Aorta (tissue), 5 donors: ENCODE results near the gene TMC1. TPM values are rescaled to one million over a fixed set of nuclear protein-coding genes. Genes with fewer than 3 reads are reported as not detected.
A peak's percentile ranks its signal among the peaks of the same experiment; 100 is the strongest.
"Not testable (repeated sequence)": the region's sequence is repeated elsewhere in the genome, so short reads cannot be mapped to it uniquely, and the experiment has no call there.

Source experiments
- ATAC-seq: fragments of 200-7000 bp; cut with Tn5 transposase; one replicate; pipeline ENCODE4 v1.9.1; 2022; ENCODE audit warnings: moderate library complexity; ENCODE audit not compliant: low FRiP score
- DNase-seq, 2 donors: peaks; one replicate each; pipeline ENCODE4 v3.0.0-alpha.2; 2020
- H3K27ac ChIP-seq, 2 donors: one replicate each; pipeline ENCODE4 v1.5.1; 2013; ENCODE audit warnings: low read length in 2 of 2, mild to moderate bottlenecking in 2 of 2, moderate library complexity in 2 of 2, control low read depth in 1 of 2, inconsistent platforms in 1 of 2, low read depth in 1 of 2
- H3K27me3 ChIP-seq, 2 donors: one replicate each; pipeline ENCODE4 v1.6.1; 2013; ENCODE audit warnings: control low read depth in 1 of 2, low read length in 1 of 2, mild to moderate bottlenecking in 1 of 2, moderate library complexity in 1 of 2; ENCODE audit not compliant: insufficient read depth in 2 of 2, control insufficient read depth in 1 of 2
- H3K36me3 ChIP-seq, 2 donors: one replicate each; pipeline ENCODE4 v1.6.1; 2013; ENCODE audit warnings: control low read depth in 1 of 2, low read length in 1 of 2, mild to moderate bottlenecking in 1 of 2; ENCODE audit not compliant: insufficient read depth in 2 of 2, control insufficient read depth in 1 of 2
- H3K4me1 ChIP-seq, 2 donors: one replicate each; pipeline ENCODE4 v1.6.1; 2013; ENCODE audit warnings: low read length in 2 of 2, control low read depth in 1 of 2, mild to moderate bottlenecking in 1 of 2, moderate library complexity in 1 of 2; ENCODE audit not compliant: insufficient read depth in 2 of 2, control insufficient read depth in 1 of 2
- H3K4me3 ChIP-seq, 2 donors: one replicate each; pipeline ENCODE4 v1.5.1; 2013; ENCODE audit warnings: low read length in 2 of 2, control low read depth in 1 of 2, mild to moderate bottlenecking in 1 of 2
- H3K9me3 ChIP-seq: one replicate; pipeline ENCODE4 v1.6.1; 2013; ENCODE audit warnings: mild to moderate bottlenecking, low read length; ENCODE audit not compliant: control insufficient read depth
- WGBS, 2 donors: extraction: QIAGEN DNeasy Blood & Tissue Kit; methylation state at CpG; one replicate each; pipeline ENCODE4 v1.1.7; 2013; 5-methylcytosine and 5-hydroxymethylcytosine counted together
- intact Hi-C, 2 donors: fragments of 100-400 bp; cut with DNase I; formaldehyde crosslinking; loops; one replicate each; pipeline versions ENCODE4 v1.14.2 to v1.15.0; 2022
- polyA plus RNA-seq, 2 donors: library from polyadenylated mRNA; stranded (reverse); fragments of 200-250 nt; gene quantifications; one replicate each; pipeline ENCODE4 v1.2.3, GENCODE V29; 2013
- total RNA-seq, 2 donors: library from RNA; stranded (reverse); fragmentation: NEBNext Ultra II Directional; extraction: Animal tissue kit (Norgen Biotek cat#: 25700); gene quantifications; one replicate each; pipeline ENCODE4 v1.2.1, GENCODE V29; 2021
- donor health status: healthy with polysubstance abuse.
- donor health status: Bipolar disorder and iron deficiency.
- donor health status: DM: no; HTN: no; CAD: no.
- donor health status: DM: no; HTN: no; CAD: no.
- donor health status: DM: yes; HTN: yes; CAD: no.

The TMC1 gene
- total and polyA plus RNA-seq, 4 donors = 0.62 to 2.9 TPM; not detected in 2

GRCh38 chr9:72862788-72863187 is 341.4 kb downstream of the TMC1 start:
- H3K4me3 ChIP-seq, H3K27me3 ChIP-seq, DNase-seq, intact Hi-C loops, H3K9me3 ChIP-seq, H3K36me3 ChIP-seq, H3K4me1 ChIP-seq, ATAC-seq, H3K27ac ChIP-seq: not testable (repeated sequence)
- WGBS, 2 donors = 89 to 91% methylated on average over 7 of the region's 7 CpGs

- Histone ChIP-seq H3K27me3 (no peaks in the 10 kb centered on the region), H3K9me3 (no peaks in the 10 kb centered on the region), H3K4me1 (peaks cover 0 to under 1% of the 10 kb centered on the region in 2 donors), H3K36me3 (no peaks in the 10 kb centered on the region), H3K27ac (no peak overlapping the region), H3K4me3 (no peak overlapping the region)
- ATAC-seq (no peak), DNase-seq (no peak)
- 12 to 22% methylated on average over 4 of the region's 4 CpGs for WGBS, 2 donors
- intact Hi-C loops = no loop called here
Observed at GRCh38 chr9:72863456-72864094, 342.2 kb downstream of the TMC1 start.

GRCh38 chr9:72864327-72864726 is 342.9 kb downstream of the TMC1 start:
- intact Hi-C loops = no loop called here
- Histone ChIP-seq H3K36me3 (no peaks in the 10 kb centered on the region), H3K4me1 (no peaks in the 10 kb centered on the region), H3K9me3 (no peaks in the 10 kb centered on the region), H3K27ac (no peak overlapping the region), H3K4me3 (no peak overlapping the region), H3K27me3 (no peaks in the 10 kb centered on the region)
- ATAC-seq (no peak), DNase-seq (no peak)
- 95 to 97% methylated on average over 1 of the region's 1 CpG for WGBS, 2 donors

GRCh38 chr9:72871685-72872084 is 350.3 kb downstream of the TMC1 start:
- no peak for ATAC-seq
- 29% methylated on average over 3 of the region's 3 CpGs for WGBS, 2 donors
- Histone ChIP-seq H3K36me3 (no peaks in the 10 kb centered on the region), H3K27me3 (no peaks in the 10 kb centered on the region), H3K4me1 (no peaks in the 10 kb centered on the region), H3K4me3 (no peak overlapping the region), H3K9me3 (no peaks in the 10 kb centered on the region), H3K27ac (no peak overlapping the region)
- intact Hi-C loops = loop anchor here (5.0 to 10.0 kb wide), 2 partner anchors 73 to 151 kb away; no protein-coding TSS in a partner anchor
- no peak for DNase-seq

- Histone ChIP-seq H3K36me3 (no peaks in the 10 kb centered on the region), H3K4me1 (no peaks in the 10 kb centered on the region), H3K27ac (no peak overlapping the region), H3K9me3 (no peaks in the 10 kb centered on the region), H3K27me3 (no peaks in the 10 kb centered on the region), H3K4me3 (no peak overlapping the region)
- ATAC-seq (no peak), DNase-seq (no peak)
- intact Hi-C loops = loop anchor here (5.0 to 10.0 kb wide), 2 partner anchors 72 to 150 kb away; no protein-coding TSS in a partner anchor
- WGBS, 2 donors = 27 to 48% methylated on average over 2 of the region's 2 CpGs
Observed at GRCh38 chr9:72872718-72873117, 351.3 kb downstream of the TMC1 start.

- 4% methylated on average over 1 of the region's 1 CpG for WGBS, 2 donors
- Histone ChIP-seq H3K4me1 (no peaks in the 10 kb centered on the region), H3K27me3 (no peaks in the 10 kb centered on the region), H3K27ac (no peak overlapping the region), H3K4me3 (no peak overlapping the region), H3K36me3 (no peaks in the 10 kb centered on the region), H3K9me3 (no peaks in the 10 kb centered on the region)
- ATAC-seq (peak; percentile 20), DNase-seq (no peak)
- intact Hi-C loops = loop anchor here (5.0 to 10.0 kb wide), 2 partner anchors 71 to 149 kb away; no protein-coding TSS in a partner anchor
Observed at GRCh38 chr9:72873456-72873855, 352.0 kb downstream of the TMC1 start.

- no peak for DNase-seq
Observed at GRCh38 chr9:72874344-72874743, 352.9 kb downstream of the TMC1 start.

GRCh38 chr9:72875221-72875620 is 353.8 kb downstream of the TMC1 start:
- no peak for ATAC-seq
- H3K9me3 ChIP-seq = no peaks in the 10 kb centered on the region
- H3K36me3 ChIP-seq = no peaks in the 10 kb centered on the region
- H3K4me3 ChIP-seq = no peak overlapping the region
- H3K27me3 ChIP-seq = no peaks in the 10 kb centered on the region
- peaks cover 0 to 2% of the 10 kb centered on the region in 2 donors for H3K4me1 ChIP-seq
- H3K27ac ChIP-seq = no peak overlapping the region
- intact Hi-C loops = loop anchor here in 1 of 2 donors (10.0 kb wide), 1 partner anchor 70 kb away; no protein-coding TSS in a partner anchor
- no peak for DNase-seq

More at GRCh38 chr9:72874344-72874743, 352.9 kb downstream of the TMC1 start:
- Histone ChIP-seq H3K36me3 (no peaks in the 10 kb centered on the region), H3K27me3 (no peaks in the 10 kb centered on the region), H3K27ac (peak overlapping the region in 1 of 2 donors; percentile 50), H3K4me1 (no peaks in the 10 kb centered on the region), H3K9me3 (no peaks in the 10 kb centered on the region), H3K4me3 (no peak overlapping the region)
- intact Hi-C loops = loop anchor here (5.0 to 10.0 kb wide), 2 partner anchors 70 to 148 kb away; no protein-coding TSS in a partner anchor
- ATAC-seq = no peak
- WGBS, 2 donors = 79 to 83% methylated on average over 2 of the region's 2 CpGs

GRCh38 chr9:72880821-72881220 is 359.4 kb downstream of the TMC1 start:
- 86 to 89% methylated on average over 2 of the region's 2 CpGs for WGBS, 2 donors
- no peak overlapping the region for H3K27ac ChIP-seq
- H3K36me3 ChIP-seq = no peaks in the 10 kb centered on the region
- no peaks in the 10 kb centered on the region for H3K27me3 ChIP-seq
- intact Hi-C loops = no loop called here
- ATAC-seq = no peak
- H3K4me1 ChIP-seq = peaks cover 0 to 8% of the 10 kb centered on the region in 2 donors
- DNase-seq = no peak
- H3K4me3 ChIP-seq = no peak overlapping the region
- no peaks in the 10 kb centered on the region for H3K9me3 ChIP-seq
